Liver (tissue), 9 donors: ENCODE measurements around the gene ERBB4. TPM values are rescaled to one million over a fixed set of nuclear protein-coding genes. Genes with fewer than 3 reads are reported as not detected.

Source experiments
- DNase-seq: peaks from one replicate; pipeline ENCODE4 v3.0.0-alpha.2; 2017; ENCODE audit warnings: low spot score
- H3K27ac ChIP-seq, 2 donors: one replicate each; pipeline ENCODE4 v1.7.0; 2013; ENCODE audit warnings: inconsistent platforms in 2 of 2, low read length in 2 of 2, control low read depth in 1 of 2, low read depth in 1 of 2, mild to moderate bottlenecking in 1 of 2
- H3K27me3 ChIP-seq, 4 donors: one replicate each; pipeline versions ENCODE4 v1.6.1 to v1.7.0; 2013; ENCODE audit warnings: low read length in 3 of 4, inconsistent platforms in 1 of 4, mild to moderate bottlenecking in 1 of 4, moderate library complexity in 1 of 4; ENCODE audit not compliant: control insufficient read depth in 4 of 4, insufficient read depth in 4 of 4
- H3K36me3 ChIP-seq, 4 donors: one replicate each; pipeline versions ENCODE4 v1.6.1 to v1.7.0; 2013; ENCODE audit warnings: low read length in 3 of 4, mild to moderate bottlenecking in 3 of 4, low read depth in 1 of 4, moderate library complexity in 1 of 4; ENCODE audit not compliant: control insufficient read depth in 4 of 4, insufficient read depth in 3 of 4
- H3K4me1 ChIP-seq, 4 donors: one replicate each; pipeline versions ENCODE4 v1.6.1 to v1.7.0; 2013; ENCODE audit warnings: low read length in 3 of 4, mild to moderate bottlenecking in 3 of 4, moderate library complexity in 1 of 4; ENCODE audit not compliant: control insufficient read depth in 4 of 4, insufficient read depth in 4 of 4
- H3K4me3 ChIP-seq, 3 donors: one replicate each; pipeline versions ENCODE4 v1.6.1 to v1.7.0; 2013; ENCODE audit warnings: low read length in 3 of 3, control low read depth in 1 of 3, low read depth in 1 of 3, mild to moderate bottlenecking in 1 of 3
- H3K9ac ChIP-seq, 2 donors: one replicate each; pipeline ENCODE4 v1.7.0; 2013; ENCODE audit warnings: low read length in 2 of 2, mild to moderate bottlenecking in 2 of 2, moderate library complexity in 2 of 2, control low read depth in 1 of 2, low read depth in 1 of 2
- H3K9me3 ChIP-seq, 4 donors: one replicate each; pipeline versions ENCODE4 v1.6.1 to v1.7.0; 2013; ENCODE audit warnings: low read length in 3 of 4; ENCODE audit not compliant: control insufficient read depth in 4 of 4
- EGR1 ChIP-seq, 2 donors: IDR thresholded peaks; 2 replicates each; pipeline ENCODE4 v1.6.1; 2016 to 2018; ENCODE audit warnings: antibody characterized with exemption in 2 of 2, low read depth in 2 of 2
- FOXA1 ChIP-seq: IDR thresholded peaks from 2 replicates; pipeline ENCODE4 v1.6.1; 2016; ENCODE audit warnings: antibody characterized with exemption
- FOXA2 ChIP-seq: IDR thresholded peaks from 2 replicates; pipeline ENCODE4 v1.6.1; 2016; ENCODE audit warnings: antibody characterized with exemption
- GABPA ChIP-seq, 2 donors: IDR thresholded peaks in 1 of 2; conservative IDR thresholded peaks in 1 of 2; 2 replicates each; pipeline ENCODE4 v1.6.1; 2016; ENCODE audit warnings: antibody characterized with exemption in 2 of 2, mild to moderate bottlenecking in 1 of 2, moderate library complexity in 1 of 2
- HNF4A ChIP-seq, 2 donors: conservative IDR thresholded peaks; 2 replicates each; pipeline ENCODE4 v1.6.1; 2016; ENCODE audit warnings: antibody characterized with exemption in 2 of 2, mild to moderate bottlenecking in 2 of 2
- HNF4G ChIP-seq: IDR thresholded peaks from 2 replicates; pipeline ENCODE4 v1.6.1; 2016; ENCODE audit warnings: antibody characterized with exemption
- JUND ChIP-seq, 2 donors: IDR thresholded peaks; 2 replicates each; pipeline ENCODE4 v1.6.1; 2016; ENCODE audit warnings: antibody characterized with exemption in 2 of 2
- MAX ChIP-seq: IDR thresholded peaks from 2 replicates; pipeline ENCODE4 v1.6.1; 2016; ENCODE audit warnings: antibody characterized with exemption
- NR2F2 ChIP-seq: IDR thresholded peaks from 2 replicates; pipeline ENCODE4 v1.6.1; 2016; ENCODE audit warnings: antibody characterized with exemption
- RAD21 ChIP-seq, 2 donors: IDR thresholded peaks; 2 replicates each; pipeline ENCODE4 v1.6.1; 2016; ENCODE audit warnings: antibody characterized with exemption in 2 of 2, mild to moderate bottlenecking in 2 of 2
- RXRA ChIP-seq, 2 donors: IDR thresholded peaks; 2 replicates each; pipeline ENCODE4 v1.6.1; 2017 to 2018; ENCODE audit warnings: antibody characterized with exemption in 2 of 2, mild to moderate bottlenecking in 1 of 2
- SP1 ChIP-seq: IDR thresholded peaks from 2 replicates; pipeline ENCODE4 v1.6.1; 2018; ENCODE audit warnings: antibody characterized with exemption, mild to moderate bottlenecking
- TAF1 ChIP-seq: conservative IDR thresholded peaks from 2 replicates; pipeline ENCODE4 v1.6.1; 2016; ENCODE audit warnings: antibody characterized with exemption, mild to moderate bottlenecking
- YY1 ChIP-seq: IDR thresholded peaks from 2 replicates; pipeline ENCODE4 v1.6.1; 2016; ENCODE audit warnings: antibody characterized with exemption, mild to moderate bottlenecking
- WGBS: extraction: QIAGEN DNeasy Blood & Tissue Kit; methylation state at CpG from one replicate; pipeline ENCODE4 v1.1.7; 2013; 5-methylcytosine and 5-hydroxymethylcytosine counted together
- polyA plus RNA-seq, 2 donors: library from polyadenylated mRNA; stranded (reverse) in 1 of 2; unstranded in 1 of 2; fragments of 200-250 nt in 1 of 2; fragments of >200 nt in 1 of 2; fragmentation: Nextera tagmentation in 1 of 2; extraction: Ambion mirVana in 1 of 2; gene quantifications; one replicate each; pipeline versions ENCODE4 v1.2.1 to v1.2.3, GENCODE V29; 2013 to 2015
- total RNA-seq, 2 donors: library from RNA; depleted of rRNA; stranded (reverse); fragments of >200 nt; gene quantifications; one replicate each; pipeline ENCODE4 v1.2.3, GENCODE V29; 2014
- TF ChIP-seq, protein P1 (sequence below): fragments of 150-350 bp; IDR thresholded peaks from 2 replicates; pipeline ENCODE4 v1.5.1; 2017; ENCODE audit warnings: improper control_type of control experiment, low read depth, low read length; ENCODE audit not compliant: missing input control
- TF ChIP-seq, protein P2 (sequence below): IDR thresholded peaks from 2 replicates; pipeline ENCODE4 v1.6.1; 2016; ENCODE audit warnings: antibody characterized with exemption
- TF ChIP-seq, protein P3 (sequence below): IDR thresholded peaks from 2 replicates; pipeline ENCODE4 v1.6.1; 2016; ENCODE audit warnings: antibody characterized with exemption
- TF ChIP-seq, protein P4 (sequence below): IDR thresholded peaks from 2 replicates; pipeline ENCODE4 v1.6.1; 2016; ENCODE audit warnings: antibody characterized with exemption, mild to moderate bottlenecking
- donor health status: healthy.
- donor health status: healthy.
- donor health status: healthy.
- donor health status: healthy.
- donor health status: healthy.

Gene ERBB4
- total and polyA plus RNA-seq, 4 donors = 0.03 to 0.42 TPM; not detected in 2

DNA sequence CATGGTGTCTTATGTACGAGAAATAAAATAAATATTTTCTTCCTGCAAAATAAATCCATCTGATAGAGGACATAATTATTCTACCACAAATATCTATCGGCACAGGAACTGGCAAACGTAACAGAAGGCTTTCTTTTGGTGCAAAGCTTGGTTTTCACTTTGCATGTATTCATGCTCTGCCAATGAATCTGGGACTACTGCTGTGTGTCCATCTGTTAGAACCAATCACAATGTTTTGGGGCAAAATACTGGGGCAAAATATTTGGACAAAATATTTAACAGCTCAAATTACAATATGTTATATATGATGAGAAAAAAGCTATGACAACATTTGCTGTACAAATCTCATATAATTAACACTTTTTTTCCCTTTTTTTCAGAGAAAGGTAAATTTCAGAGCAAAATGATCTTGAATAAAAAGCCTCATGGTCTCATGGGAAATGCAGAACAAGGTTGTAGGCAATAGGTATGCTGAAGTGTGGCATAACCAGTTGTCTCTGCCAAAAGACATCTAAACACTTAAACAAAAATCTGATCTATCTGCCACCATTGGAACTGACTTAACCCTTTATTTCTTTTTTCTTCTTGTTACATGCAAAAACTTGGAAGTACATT lies 1059.0 kb downstream of the ERBB4 start:
- H3K27ac ChIP-seq = no peak overlapping the region
- H3K27me3 ChIP-seq = no peaks in the 10 kb centered on the region
- no peak overlapping the region for H3K9ac ChIP-seq
- H3K4me3 ChIP-seq = no peak overlapping the region
- TF ChIP-seq EGR1 (IDR thresholded peaks at IDR 0.05; ENCODE audit: low read depth in 2 of 2) (no peak), MAX (no peak), YY1 (no peak), NR2F2 (no peak), HNF4A (conservative IDR thresholded peaks at IDR 0.05) (no peak), TAF1 (no peak), GABPA (IDR thresholded peaks at IDR 0.05 in 1 of 2, conservative IDR thresholded peaks at IDR 0.05 in 1 of 2) (no peak), SP1 (no peak), HNF4G (no peak), RXRA (IDR thresholded peaks at IDR 0.05) (no peak), FOXA2 (no peak), RAD21 (IDR thresholded peaks at IDR 0.05) (no peak), FOXA1 (no peak), JUND (IDR thresholded peaks at IDR 0.05) (no peak)
- TF ChIP-seq, protein P1, sequence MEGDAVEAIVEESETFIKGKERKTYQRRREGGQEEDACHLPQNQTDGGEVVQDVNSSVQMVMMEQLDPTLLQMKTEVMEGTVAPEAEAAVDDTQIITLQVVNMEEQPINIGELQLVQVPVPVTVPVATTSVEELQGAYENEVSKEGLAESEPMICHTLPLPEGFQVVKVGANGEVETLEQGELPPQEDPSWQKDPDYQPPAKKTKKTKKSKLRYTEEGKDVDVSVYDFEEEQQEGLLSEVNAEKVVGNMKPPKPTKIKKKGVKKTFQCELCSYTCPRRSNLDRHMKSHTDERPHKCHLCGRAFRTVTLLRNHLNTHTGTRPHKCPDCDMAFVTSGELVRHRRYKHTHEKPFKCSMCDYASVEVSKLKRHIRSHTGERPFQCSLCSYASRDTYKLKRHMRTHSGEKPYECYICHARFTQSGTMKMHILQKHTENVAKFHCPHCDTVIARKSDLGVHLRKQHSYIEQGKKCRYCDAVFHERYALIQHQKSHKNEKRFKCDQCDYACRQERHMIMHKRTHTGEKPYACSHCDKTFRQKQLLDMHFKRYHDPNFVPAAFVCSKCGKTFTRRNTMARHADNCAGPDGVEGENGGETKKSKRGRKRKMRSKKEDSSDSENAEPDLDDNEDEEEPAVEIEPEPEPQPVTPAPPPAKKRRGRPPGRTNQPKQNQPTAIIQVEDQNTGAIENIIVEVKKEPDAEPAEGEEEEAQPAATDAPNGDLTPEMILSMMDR = no peak
- TF ChIP-seq, protein P2, sequence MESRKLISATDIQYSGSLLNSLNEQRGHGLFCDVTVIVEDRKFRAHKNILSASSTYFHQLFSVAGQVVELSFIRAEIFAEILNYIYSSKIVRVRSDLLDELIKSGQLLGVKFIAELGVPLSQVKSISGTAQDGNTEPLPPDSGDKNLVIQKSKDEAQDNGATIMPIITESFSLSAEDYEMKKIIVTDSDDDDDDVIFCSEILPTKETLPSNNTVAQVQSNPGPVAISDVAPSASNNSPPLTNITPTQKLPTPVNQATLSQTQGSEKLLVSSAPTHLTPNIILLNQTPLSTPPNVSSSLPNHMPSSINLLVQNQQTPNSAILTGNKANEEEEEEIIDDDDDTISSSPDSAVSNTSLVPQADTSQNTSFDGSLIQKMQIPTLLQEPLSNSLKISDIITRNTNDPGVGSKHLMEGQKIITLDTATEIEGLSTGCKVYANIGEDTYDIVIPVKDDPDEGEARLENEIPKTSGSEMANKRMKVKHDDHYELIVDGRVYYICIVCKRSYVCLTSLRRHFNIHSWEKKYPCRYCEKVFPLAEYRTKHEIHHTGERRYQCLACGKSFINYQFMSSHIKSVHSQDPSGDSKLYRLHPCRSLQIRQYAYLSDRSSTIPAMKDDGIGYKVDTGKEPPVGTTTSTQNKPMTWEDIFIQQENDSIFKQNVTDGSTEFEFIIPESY = no peak
- TF ChIP-seq, protein P3, sequence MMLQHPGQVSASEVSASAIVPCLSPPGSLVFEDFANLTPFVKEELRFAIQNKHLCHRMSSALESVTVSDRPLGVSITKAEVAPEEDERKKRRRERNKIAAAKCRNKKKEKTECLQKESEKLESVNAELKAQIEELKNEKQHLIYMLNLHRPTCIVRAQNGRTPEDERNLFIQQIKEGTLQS = no peak
- TF ChIP-seq, protein P4, sequence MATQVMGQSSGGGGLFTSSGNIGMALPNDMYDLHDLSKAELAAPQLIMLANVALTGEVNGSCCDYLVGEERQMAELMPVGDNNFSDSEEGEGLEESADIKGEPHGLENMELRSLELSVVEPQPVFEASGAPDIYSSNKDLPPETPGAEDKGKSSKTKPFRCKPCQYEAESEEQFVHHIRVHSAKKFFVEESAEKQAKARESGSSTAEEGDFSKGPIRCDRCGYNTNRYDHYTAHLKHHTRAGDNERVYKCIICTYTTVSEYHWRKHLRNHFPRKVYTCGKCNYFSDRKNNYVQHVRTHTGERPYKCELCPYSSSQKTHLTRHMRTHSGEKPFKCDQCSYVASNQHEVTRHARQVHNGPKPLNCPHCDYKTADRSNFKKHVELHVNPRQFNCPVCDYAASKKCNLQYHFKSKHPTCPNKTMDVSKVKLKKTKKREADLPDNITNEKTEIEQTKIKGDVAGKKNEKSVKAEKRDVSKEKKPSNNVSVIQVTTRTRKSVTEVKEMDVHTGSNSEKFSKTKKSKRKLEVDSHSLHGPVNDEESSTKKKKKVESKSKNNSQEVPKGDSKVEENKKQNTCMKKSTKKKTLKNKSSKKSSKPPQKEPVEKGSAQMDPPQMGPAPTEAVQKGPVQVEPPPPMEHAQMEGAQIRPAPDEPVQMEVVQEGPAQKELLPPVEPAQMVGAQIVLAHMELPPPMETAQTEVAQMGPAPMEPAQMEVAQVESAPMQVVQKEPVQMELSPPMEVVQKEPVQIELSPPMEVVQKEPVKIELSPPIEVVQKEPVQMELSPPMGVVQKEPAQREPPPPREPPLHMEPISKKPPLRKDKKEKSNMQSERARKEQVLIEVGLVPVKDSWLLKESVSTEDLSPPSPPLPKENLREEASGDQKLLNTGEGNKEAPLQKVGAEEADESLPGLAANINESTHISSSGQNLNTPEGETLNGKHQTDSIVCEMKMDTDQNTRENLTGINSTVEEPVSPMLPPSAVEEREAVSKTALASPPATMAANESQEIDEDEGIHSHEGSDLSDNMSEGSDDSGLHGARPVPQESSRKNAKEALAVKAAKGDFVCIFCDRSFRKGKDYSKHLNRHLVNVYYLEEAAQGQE = no peak
- no peaks in the 10 kb centered on the region for H3K9me3 ChIP-seq
- WGBS = 69% methylated on average over 3 of the region's 3 CpGs
- DNase-seq = no peak
- H3K36me3 ChIP-seq = no peaks in the 10 kb centered on the region
- H3K4me1 ChIP-seq = no peaks in the 10 kb centered on the region
